B cell (primary cell): Measurements from ENCODE around the gene HPCA. TPM values are rescaled to one million over a fixed set of nuclear protein-coding genes. Genes with fewer than 3 reads are reported as not detected.

Experiments used
- ATAC-seq: fragments of 200-7000 bp; cut with Tn5 transposase; one replicate; pipeline ENCODE4 v1.10.0; 2021; ENCODE audit warnings: low read depth, mild to moderate bottlenecking, moderate number of reproducible peaks, moderate library complexity
- CTCF ChIA-PET: fragments of 350-600 bp; sonication (Branson Sonifier 250); formaldehyde crosslinking; loops from one replicate; lab custom pipeline; 2021; ENCODE audit warnings: antibody characterized with exemption, inconsistent platforms; lab: Charles Lee
- POLR2A ChIA-PET: fragments of 350-600 bp; sonication (Branson Sonifier 250); formaldehyde crosslinking; loops from one replicate; lab custom pipeline; 2021; ENCODE audit warnings: antibody characterized with exemption; lab: Charles Lee
- DNase-seq: peaks from one replicate; pipeline ENCODE4 v3.0.0; 2013
- H2AFZ ChIP-seq: 2 replicates; pipeline ENCODE4 v1.6.1; 2012; ENCODE audit warnings: mild to moderate bottlenecking, low read depth, low read length; ENCODE audit not compliant: insufficient read depth, poor library complexity, severe bottlenecking
- H3K27ac ChIP-seq, 2 donors: 1 replicate in 1 of 2; 2 replicates in 1 of 2; pipeline ENCODE4 v1.5.1; 2012 to 2013; ENCODE audit warnings: low read length in 2 of 2, mild to moderate bottlenecking in 2 of 2, moderate library complexity in 1 of 2
- H3K27me3 ChIP-seq, 4 experiments: fragments of 200-600 bp in 1 of 4; sonication (generic) in 1 of 4; replicated peaks in 1 of 4; 1 replicate in 2 of 4; 2 replicates in 2 of 4; pipeline versions ENCODE4 v1.6.1 to v1.7.0; 2013 to 2016; ENCODE audit warnings: low read length in 3 of 4, mild to moderate bottlenecking in 2 of 4, mixed read lengths in 1 of 4, moderate library complexity in 1 of 4; ENCODE audit not compliant: insufficient read depth in 4 of 4, control insufficient read depth in 3 of 4; ENCODE audit errors: control extremely low read depth in 1 of 4
- H3K36me3 ChIP-seq, 2 experiments: replicated peaks in 1 of 2; 1 replicate in 1 of 2; 2 replicates in 1 of 2; pipeline versions ENCODE4 v1.6.1 to v1.7.1; 2013; ENCODE audit warnings: low read length in 1 of 2; ENCODE audit not compliant: insufficient read depth in 2 of 2, control insufficient read depth in 1 of 2; ENCODE audit errors: control extremely low read depth in 1 of 2, extremely low read depth in 1 of 2
- H3K4me1 ChIP-seq, 2 donors: fragments of 200-600 bp in 1 of 2; sonication (generic) in 1 of 2; 1 replicate in 1 of 2; 2 replicates in 1 of 2; pipeline versions ENCODE4 v1.5.1 to v1.6.1; 2013 to 2017; ENCODE audit warnings: low read length in 2 of 2; ENCODE audit not compliant: control insufficient read depth in 2 of 2, insufficient read depth in 2 of 2
- H3K4me2 ChIP-seq: replicated peaks from 2 replicates; pipeline ENCODE3; 2012; ENCODE audit warnings: mild to moderate bottlenecking, low read depth, low read length; ENCODE audit not compliant: poor library complexity, severe bottlenecking
- H3K4me3 ChIP-seq, 5 experiments: fragments of 200-600 bp in 1 of 5; sonication (generic) in 1 of 5; 1 replicate in 3 of 5; 2 replicates in 2 of 5; pipeline versions ENCODE4 v1.5.1 to v1.7.0; 2011 to 2016; ENCODE audit warnings: low read length in 4 of 5, mild to moderate bottlenecking in 4 of 5, low read depth in 2 of 5, control low read depth in 1 of 5, moderate library complexity in 1 of 5; ENCODE audit not compliant: insufficient read depth in 1 of 5; ENCODE audit errors: control extremely low read depth in 1 of 5, extremely low read depth in 1 of 5
- H3K79me2 ChIP-seq: fragments of 200-600 bp; sonication (generic); one replicate; pipeline ENCODE4 v1.6.0; 2016; ENCODE audit warnings: low read length; ENCODE audit not compliant: control insufficient read depth, insufficient read depth
- H3K9ac ChIP-seq: fragments of 200-600 bp; sonication (generic); 2 replicates; pipeline ENCODE4 v1.6.1; 2017; ENCODE audit warnings: mild to moderate bottlenecking, low read length, moderate library complexity
- H3K9me3 ChIP-seq, 3 donors: one replicate each; pipeline versions ENCODE4 v1.6.1 to v1.7.1; 2013; ENCODE audit warnings: low read length in 2 of 3; ENCODE audit not compliant: control insufficient read depth in 2 of 3, insufficient read depth in 1 of 3; ENCODE audit errors: control extremely low read depth in 1 of 3
- H4K20me1 ChIP-seq: 2 replicates; pipeline ENCODE4 v1.6.0; 2012; ENCODE audit warnings: mild to moderate bottlenecking, low read length; ENCODE audit not compliant: insufficient read depth, control insufficient read depth, poor library complexity, severe bottlenecking
- H3K27ac Mint-ChIP-seq: one replicate; pipeline ENCODE4 v1.8.0; 2021; ENCODE audit warnings: mixed read lengths
- H3K27me3 Mint-ChIP-seq: one replicate; pipeline ENCODE4 v1.8.0; 2021; ENCODE audit warnings: mixed read lengths
- H3K4me1 Mint-ChIP-seq: one replicate; pipeline ENCODE4 v1.8.0; 2021; ENCODE audit warnings: mixed read lengths
- H3K4me3 Mint-ChIP-seq: one replicate; pipeline ENCODE4 v1.8.0; 2021; ENCODE audit warnings: mixed read lengths
- H3K9me3 Mint-ChIP-seq: one replicate; pipeline ENCODE4 v1.8.0; 2022; ENCODE audit warnings: mixed read lengths; ENCODE audit not compliant: insufficient read depth
- EZH2 ChIP-seq: IDR thresholded peaks from 2 replicates; pipeline ENCODE4 v1.6.1; 2012; ENCODE audit warnings: borderline replicate concordance, low read depth, mild to moderate bottlenecking, moderate library complexity, low read length; ENCODE audit not compliant: insufficient read depth, poor library complexity, severe bottlenecking
- WGBS: methylation state at CpG from one replicate; pipeline ENCODE4 v1.1.5; 2013; ENCODE audit warnings: missing lambda C conversion rate; ENCODE audit not compliant: insufficient coverage; 5-methylcytosine and 5-hydroxymethylcytosine counted together
- intact Hi-C: fragments of 100-400 bp; cut with micrococcal nuclease; formaldehyde crosslinking; loops from one replicate; pipeline ENCODE4 v1.10.0; 2022
- polyA plus RNA-seq: library from polyadenylated mRNA; depleted of rRNA; stranded (reverse); fragments of >200 nt; gene quantifications from 2 replicates; pipeline ENCODE4 v1.2.3, GENCODE V29; 2012
- total RNA-seq, 2 donors: library from RNA; stranded (reverse); fragments of 120-200 nt in 1 of 2; gene quantifications; 1 replicate in 1 of 2; 2 replicates in 1 of 2; pipeline versions ENCODE4 v1.2.3 to v1.2.4, GENCODE V29; 2013 to 2022
- TF ChIP-seq, protein P1 (sequence below): fragments of 200-600 bp; IDR thresholded peaks from one replicate; pipeline ENCODE4 v1.8.0; 2022; ENCODE audit warnings: antibody characterized with exemption, mild to moderate bottlenecking

The HPCA gene
- total and polyA plus RNA-seq, 2 donors (not counting 1 experiment from before 2014, with no cell fraction given) = 0.06 TPM; not detected in 1

DNA sequence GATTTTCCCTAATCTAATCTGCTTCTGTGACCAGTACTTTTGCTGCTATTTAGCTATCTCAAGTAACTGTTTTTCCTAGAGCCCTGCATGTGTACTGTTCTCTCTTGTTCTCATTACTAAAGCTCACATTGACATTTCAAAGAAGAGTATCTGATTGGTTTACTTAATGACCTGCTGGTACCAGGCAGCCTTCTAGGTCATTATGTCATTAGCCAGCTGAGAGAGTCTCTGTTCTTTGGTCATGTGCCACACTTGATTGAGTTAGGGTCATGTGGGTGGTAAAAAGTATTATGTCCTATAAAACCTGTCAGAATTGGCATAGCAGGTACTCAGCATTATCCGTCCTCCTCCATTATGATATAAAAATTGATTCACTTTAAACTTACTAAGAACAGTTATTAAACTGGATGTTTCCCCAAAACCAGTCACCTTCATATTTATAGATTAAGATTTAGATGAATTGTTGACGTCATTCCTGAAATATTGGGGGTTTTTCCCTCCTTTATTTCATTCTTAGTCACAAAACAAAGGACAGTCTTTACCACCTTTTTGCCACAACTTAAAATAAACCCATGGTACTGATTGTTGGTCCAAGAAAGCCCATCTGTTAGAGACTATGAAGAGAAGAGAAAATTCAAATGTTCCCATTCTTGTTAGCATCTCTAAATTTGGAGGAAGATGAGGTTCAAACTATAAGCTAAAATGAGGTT lies 37.8 kb upstream of the HPCA start:
- no peak overlapping the region for H3K4me3 Mint-ChIP-seq
- H3K9me3 Mint-ChIP-seq = no peaks in the 10 kb centered on the region
- POLR2A ChIA-PET = no interaction called here
- Histone ChIP-seq H4K20me1 (no peaks in the 10 kb centered on the region), H3K9ac (no peak overlapping the region), H3K27me3 (no peaks in the 10 kb centered on the region), H3K9me3 (peaks cover 0 to 8% (median 0%) of the 10 kb centered on the region in 3 donors), H3K4me2 (no peak overlapping the region), H3K27ac (no peak overlapping the region), H3K4me3 (no peak overlapping the region), H3K36me3 (peaks cover 13 to 46% of the 10 kb centered on the region in 2 experiments), H2AFZ (no peak overlapping the region), H3K79me2 (no peaks in the 10 kb centered on the region), H3K4me1 (no peaks in the 10 kb centered on the region)
- H3K27ac Mint-ChIP-seq = no peak overlapping the region
- intact Hi-C loops = no loop called here
- no peaks in the 10 kb centered on the region for H3K4me1 Mint-ChIP-seq
- TF ChIP-seq, protein P1, sequence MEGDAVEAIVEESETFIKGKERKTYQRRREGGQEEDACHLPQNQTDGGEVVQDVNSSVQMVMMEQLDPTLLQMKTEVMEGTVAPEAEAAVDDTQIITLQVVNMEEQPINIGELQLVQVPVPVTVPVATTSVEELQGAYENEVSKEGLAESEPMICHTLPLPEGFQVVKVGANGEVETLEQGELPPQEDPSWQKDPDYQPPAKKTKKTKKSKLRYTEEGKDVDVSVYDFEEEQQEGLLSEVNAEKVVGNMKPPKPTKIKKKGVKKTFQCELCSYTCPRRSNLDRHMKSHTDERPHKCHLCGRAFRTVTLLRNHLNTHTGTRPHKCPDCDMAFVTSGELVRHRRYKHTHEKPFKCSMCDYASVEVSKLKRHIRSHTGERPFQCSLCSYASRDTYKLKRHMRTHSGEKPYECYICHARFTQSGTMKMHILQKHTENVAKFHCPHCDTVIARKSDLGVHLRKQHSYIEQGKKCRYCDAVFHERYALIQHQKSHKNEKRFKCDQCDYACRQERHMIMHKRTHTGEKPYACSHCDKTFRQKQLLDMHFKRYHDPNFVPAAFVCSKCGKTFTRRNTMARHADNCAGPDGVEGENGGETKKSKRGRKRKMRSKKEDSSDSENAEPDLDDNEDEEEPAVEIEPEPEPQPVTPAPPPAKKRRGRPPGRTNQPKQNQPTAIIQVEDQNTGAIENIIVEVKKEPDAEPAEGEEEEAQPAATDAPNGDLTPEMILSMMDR = no peak
- no peak for TF ChIP-seq EZH2
- no peaks in the 10 kb centered on the region for H3K27me3 Mint-ChIP-seq
- no peak for DNase-seq
- CTCF ChIA-PET = interaction anchor here (0.6 to 1.4 kb wide), 4 partner anchors 24 to 199 kb away, joined by 3 to 6 read pairs (median 4); no protein-coding TSS in a partner anchor
- no CpG with 5 or more reads among the region's 2 CpGs for WGBS
- no peak for ATAC-seq

DNA sequence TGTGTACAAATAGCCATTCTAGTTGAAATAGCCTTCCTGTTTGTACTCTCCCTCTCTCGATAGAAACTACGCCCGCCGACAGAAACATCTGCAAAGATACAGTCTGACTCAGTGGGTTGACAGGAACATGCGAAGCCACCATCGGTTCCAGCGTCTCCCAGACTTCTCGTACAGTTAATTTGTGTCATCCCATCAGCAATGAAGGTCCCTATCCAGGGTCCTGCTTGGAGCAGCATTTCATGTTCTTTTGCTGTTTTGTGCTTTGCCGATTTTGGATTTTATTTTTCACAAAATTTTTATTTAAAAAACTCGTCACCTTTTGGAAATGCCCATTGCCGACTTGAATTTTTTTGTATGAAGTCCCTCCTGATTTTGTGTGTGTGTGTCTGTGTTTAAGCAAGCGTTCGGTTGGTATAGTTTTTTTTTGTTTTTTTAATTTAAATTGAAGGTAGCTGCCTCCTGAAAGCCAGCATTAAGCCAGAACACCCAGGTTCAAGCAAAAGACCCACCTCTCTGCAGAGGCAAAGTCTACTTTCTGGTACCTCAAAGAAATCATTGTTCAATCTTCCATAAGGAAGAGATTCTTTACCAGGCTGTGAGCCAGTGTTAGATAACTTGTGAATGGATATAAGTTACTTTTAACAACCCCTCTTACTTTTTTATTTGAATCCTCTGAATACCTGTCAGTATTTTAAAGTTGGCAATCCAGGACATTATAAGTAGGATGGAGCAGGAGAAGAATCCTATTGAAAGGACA lies 30.3 kb upstream of the HPCA start:
- POLR2A ChIA-PET = no interaction called here
- WGBS = 99% methylated on average over 8 of the region's 13 CpGs

More for the DNA sequence above, 30.3 kb upstream of the HPCA start:
- H3K36me3 ChIP-seq = peaks cover 26 to 75% of the 10 kb centered on the region in 2 experiments
- H3K4me1 Mint-ChIP-seq = no peaks in the 10 kb centered on the region
- H3K4me3 Mint-ChIP-seq = no peak overlapping the region
- H3K4me2 ChIP-seq = no peak overlapping the region
- TF ChIP-seq, protein P1 = no peak
- no peak overlapping the region for H2AFZ ChIP-seq
- ATAC-seq (no peak), DNase-seq (no peak)
- H3K27ac Mint-ChIP-seq = no peak overlapping the region
- H3K9me3 ChIP-seq = no peaks in the 10 kb centered on the region
- CTCF ChIA-PET = no interaction called here
- H3K4me3 ChIP-seq = no peak overlapping the region
- H3K9me3 Mint-ChIP-seq = no peaks in the 10 kb centered on the region
- no peak overlapping the region for H3K27ac ChIP-seq
- H3K4me1 ChIP-seq = no peaks in the 10 kb centered on the region
- no peak overlapping the region for H3K9ac ChIP-seq
- intact Hi-C loops = no loop called here
- H4K20me1 ChIP-seq = no peaks in the 10 kb centered on the region
- H3K27me3 Mint-ChIP-seq = no peaks in the 10 kb centered on the region
- H3K79me2 ChIP-seq = no peaks in the 10 kb centered on the region
- H3K27me3 ChIP-seq = no peaks in the 10 kb centered on the region
